Osteocyte (in vitro differentiated cells): ENCODE measurements around the gene KLHDC4. TPM values are rescaled to one million over a fixed set of nuclear protein-coding genes. Genes with fewer than 3 reads are reported as not detected.

Source experiments
- DNase-seq: peaks from one replicate; pipeline ENCODE4 v3.0.0; 2021; ENCODE audit warnings: mixed read lengths; ENCODE audit not compliant: unreplicated experiment; ENCODE audit errors: extremely low spot score
- H3K27ac Mint-ChIP-seq: one replicate; pipeline ENCODE4 v1.8.0; 2021; ENCODE audit warnings: mild to moderate bottlenecking, mixed read lengths; ENCODE audit not compliant: unreplicated experiment
- H3K27me3 Mint-ChIP-seq: one replicate; pipeline ENCODE4 v1.8.0; 2021; ENCODE audit warnings: mixed read lengths; ENCODE audit not compliant: unreplicated experiment
- H3K36me3 Mint-ChIP-seq: one replicate; pipeline ENCODE4 v1.8.0; 2021; ENCODE audit warnings: mixed read lengths; ENCODE audit not compliant: unreplicated experiment
- H3K4me1 Mint-ChIP-seq: one replicate; pipeline ENCODE4 v1.8.0; 2021; ENCODE audit warnings: mixed read lengths; ENCODE audit not compliant: unreplicated experiment
- H3K4me3 Mint-ChIP-seq: one replicate; pipeline ENCODE4 v1.8.0; 2021; ENCODE audit warnings: mild to moderate bottlenecking, moderate library complexity, mixed read lengths; ENCODE audit not compliant: unreplicated experiment
- H3K9me3 Mint-ChIP-seq: one replicate; pipeline ENCODE4 v1.8.0; 2021; ENCODE audit warnings: mixed read lengths; ENCODE audit not compliant: unreplicated experiment
- total RNA-seq: library from RNA; stranded (reverse); gene quantifications from 2 replicates; pipeline ENCODE4 v1.2.1, GENCODE V29; 2021
- TF ChIP-seq, protein P1 (sequence below): fragments of 200-600 bp; sonication (generic); IDR thresholded peaks from 2 replicates; pipeline ENCODE4 v1.5.0; 2021; ENCODE audit warnings: antibody characterized with exemption, mild to moderate bottlenecking, moderate library complexity

Gene KLHDC4
- total RNA-seq, 1 donor from 2014 or later, result 31.0 TPM

DNA sequence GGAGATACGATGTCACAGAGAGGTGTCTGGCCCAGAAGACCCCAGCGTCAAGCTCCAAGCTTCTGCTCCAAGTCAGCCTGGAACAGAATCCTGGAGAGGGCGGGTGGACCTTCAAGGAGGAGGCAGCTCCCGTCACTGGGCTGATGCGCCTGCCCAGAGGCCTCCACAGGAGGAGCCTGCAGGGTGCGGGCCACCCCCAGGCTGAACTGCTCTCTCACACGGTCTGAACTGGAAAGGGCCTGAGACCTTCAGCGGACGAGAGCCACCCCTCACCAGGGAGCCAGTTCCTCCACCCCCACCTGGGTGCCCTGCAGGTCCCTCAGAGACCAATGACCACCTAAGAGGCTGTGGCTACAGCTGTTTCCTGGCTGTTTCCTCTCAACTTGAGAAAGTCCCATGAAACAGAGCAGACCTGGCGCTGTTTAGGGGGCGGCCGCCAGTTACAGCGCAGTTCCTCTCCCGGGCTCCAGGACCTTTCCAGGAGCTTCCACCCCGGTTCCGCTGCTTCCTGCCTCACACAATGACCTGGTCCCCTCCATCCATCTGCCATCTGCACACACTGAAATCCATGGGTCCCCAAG, 36.0 kb upstream of the KLHDC4 start:
- DNase-seq, result no peak
- H3K4me1 Mint-ChIP-seq, result peaks cover 16% of the 10 kb centered on the region
- H3K9me3 Mint-ChIP-seq, result no peaks in the 10 kb centered on the region
- no peak overlapping the region for H3K4me3 Mint-ChIP-seq
- no peaks in the 10 kb centered on the region for H3K36me3 Mint-ChIP-seq
- no peaks in the 10 kb centered on the region for H3K27me3 Mint-ChIP-seq
- TF ChIP-seq, protein P1, sequence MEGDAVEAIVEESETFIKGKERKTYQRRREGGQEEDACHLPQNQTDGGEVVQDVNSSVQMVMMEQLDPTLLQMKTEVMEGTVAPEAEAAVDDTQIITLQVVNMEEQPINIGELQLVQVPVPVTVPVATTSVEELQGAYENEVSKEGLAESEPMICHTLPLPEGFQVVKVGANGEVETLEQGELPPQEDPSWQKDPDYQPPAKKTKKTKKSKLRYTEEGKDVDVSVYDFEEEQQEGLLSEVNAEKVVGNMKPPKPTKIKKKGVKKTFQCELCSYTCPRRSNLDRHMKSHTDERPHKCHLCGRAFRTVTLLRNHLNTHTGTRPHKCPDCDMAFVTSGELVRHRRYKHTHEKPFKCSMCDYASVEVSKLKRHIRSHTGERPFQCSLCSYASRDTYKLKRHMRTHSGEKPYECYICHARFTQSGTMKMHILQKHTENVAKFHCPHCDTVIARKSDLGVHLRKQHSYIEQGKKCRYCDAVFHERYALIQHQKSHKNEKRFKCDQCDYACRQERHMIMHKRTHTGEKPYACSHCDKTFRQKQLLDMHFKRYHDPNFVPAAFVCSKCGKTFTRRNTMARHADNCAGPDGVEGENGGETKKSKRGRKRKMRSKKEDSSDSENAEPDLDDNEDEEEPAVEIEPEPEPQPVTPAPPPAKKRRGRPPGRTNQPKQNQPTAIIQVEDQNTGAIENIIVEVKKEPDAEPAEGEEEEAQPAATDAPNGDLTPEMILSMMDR, result no peak
- H3K27ac Mint-ChIP-seq, result no peak overlapping the region

DNA sequence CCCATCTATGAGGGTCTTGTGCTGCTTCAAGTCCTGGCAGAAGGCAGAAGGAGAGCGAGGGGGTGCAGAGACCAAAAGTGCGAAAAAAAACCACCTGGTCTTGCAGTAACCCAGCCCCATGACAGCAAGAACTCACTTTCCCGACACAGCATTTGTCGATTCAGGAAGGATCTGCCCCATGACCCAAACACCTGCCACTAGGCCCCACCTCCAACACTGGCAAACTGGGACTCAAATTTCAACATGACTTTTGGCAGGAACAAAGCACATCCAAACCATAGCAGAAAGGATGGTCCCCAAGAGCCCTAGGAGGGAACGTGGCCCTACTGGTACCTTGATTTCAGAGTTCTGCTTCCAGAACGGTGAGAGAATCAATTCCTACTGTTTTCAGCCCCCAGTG, 34.7 kb upstream of the KLHDC4 start:
- TF ChIP-seq, protein P1, result no peak
- no peaks in the 10 kb centered on the region for H3K27me3 Mint-ChIP-seq
- H3K27ac Mint-ChIP-seq, result no peak overlapping the region
- H3K4me1 Mint-ChIP-seq, result peaks cover 4% of the 10 kb centered on the region
- no peak for DNase-seq
- H3K36me3 Mint-ChIP-seq, result no peaks in the 10 kb centered on the region
- no peaks in the 10 kb centered on the region for H3K9me3 Mint-ChIP-seq
- H3K4me3 Mint-ChIP-seq, result no peak overlapping the region

DNA sequence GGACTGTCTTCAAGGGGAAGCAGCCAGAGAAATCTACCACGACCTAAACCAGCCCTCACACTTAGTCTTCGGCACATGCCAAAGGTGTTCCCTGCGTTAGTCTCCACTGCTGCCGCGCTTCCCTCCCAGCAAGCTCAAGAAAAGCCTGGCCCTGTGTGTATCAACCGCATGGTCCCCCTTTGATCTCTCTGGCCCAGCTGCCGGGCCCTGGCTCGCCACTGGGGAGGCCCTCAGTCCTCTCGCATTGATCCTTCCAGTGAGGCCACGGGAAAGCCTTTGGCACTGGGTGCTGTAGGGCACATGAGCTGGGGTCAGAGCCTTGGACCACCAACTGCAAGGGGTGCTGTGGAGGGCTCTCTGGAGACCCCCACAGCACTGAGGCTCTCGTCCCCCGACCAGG, 29.6 kb upstream of the KLHDC4 start:
- H3K4me3 Mint-ChIP-seq, result no peak overlapping the region
- H3K36me3 Mint-ChIP-seq, result no peaks in the 10 kb centered on the region
- H3K9me3 Mint-ChIP-seq, result no peaks in the 10 kb centered on the region
- H3K27me3 Mint-ChIP-seq, result no peaks in the 10 kb centered on the region
- peaks cover 17% of the 10 kb centered on the region for H3K4me1 Mint-ChIP-seq
- H3K27ac Mint-ChIP-seq, result no peak overlapping the region
- TF ChIP-seq, protein P1, result no peak
- no peak for DNase-seq

DNA sequence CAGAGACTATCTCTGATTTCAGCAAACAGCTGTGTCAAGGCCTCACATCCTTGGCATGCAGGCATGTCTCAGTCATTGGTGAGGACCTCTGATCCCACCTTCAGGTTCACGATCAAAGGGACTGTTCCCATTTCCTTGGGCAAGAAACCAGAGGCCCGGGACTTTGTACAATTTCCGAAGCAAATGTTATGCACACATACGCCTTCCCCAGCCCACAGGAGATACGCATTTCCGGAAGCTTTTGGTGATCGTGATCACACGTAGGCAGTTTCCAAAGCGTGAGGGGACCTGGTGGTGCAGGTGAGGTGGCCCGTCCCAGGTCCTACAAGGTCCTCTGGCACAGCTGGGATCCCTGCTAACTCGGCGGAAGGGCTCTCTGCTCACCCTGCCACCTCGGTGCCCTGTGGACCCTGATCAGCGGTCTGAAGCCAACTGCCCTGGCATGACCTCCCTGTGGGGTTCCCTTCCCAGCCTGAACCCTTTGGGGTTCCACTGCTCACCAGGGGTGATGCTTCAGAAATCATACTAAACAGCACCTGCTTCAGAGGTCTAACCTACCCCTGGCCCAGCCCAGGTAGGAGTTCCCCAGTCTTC, 28.8 kb upstream of the KLHDC4 start:
- DNase-seq, result no peak
- H3K36me3 Mint-ChIP-seq, result no peaks in the 10 kb centered on the region
- TF ChIP-seq, protein P1, result no peak
- no peaks in the 10 kb centered on the region for H3K27me3 Mint-ChIP-seq
- H3K4me3 Mint-ChIP-seq, result no peak overlapping the region
- H3K27ac Mint-ChIP-seq, result no peak overlapping the region
- peaks cover 22% of the 10 kb centered on the region for H3K4me1 Mint-ChIP-seq
- no peaks in the 10 kb centered on the region for H3K9me3 Mint-ChIP-seq

DNA sequence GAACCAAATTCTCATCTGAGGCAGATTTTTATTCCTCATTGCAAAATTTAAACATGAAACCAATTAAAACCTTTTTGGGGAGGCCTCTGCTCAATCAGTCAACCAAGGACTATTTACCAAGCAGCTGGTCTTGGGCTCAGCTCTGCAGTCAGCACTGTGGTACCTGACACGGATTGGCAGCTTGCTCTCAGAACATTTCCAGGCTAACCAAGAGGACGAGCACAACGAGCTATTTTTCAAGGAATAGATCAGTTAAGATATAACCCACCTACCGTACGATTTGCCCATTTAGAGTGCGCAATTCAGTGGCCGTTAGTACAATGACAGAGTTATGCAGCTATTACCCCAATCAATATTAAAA, 26.4 kb upstream of the KLHDC4 start:
- no peaks in the 10 kb centered on the region for H3K27me3 Mint-ChIP-seq
- H3K27ac Mint-ChIP-seq, result no peak overlapping the region
- no peak overlapping the region for H3K4me3 Mint-ChIP-seq
- TF ChIP-seq, protein P1, result no peak
- no peaks in the 10 kb centered on the region for H3K36me3 Mint-ChIP-seq
- H3K4me1 Mint-ChIP-seq, result peaks cover 24% of the 10 kb centered on the region
- no peak for DNase-seq
- no peaks in the 10 kb centered on the region for H3K9me3 Mint-ChIP-seq
